CD14-positive monocyte (primary cell): Measurements from ENCODE around the gene TMEM203. TPM values are rescaled to one million over a fixed set of nuclear protein-coding genes. Genes with fewer than 3 reads are reported as not detected.

Experiments
- DNase-seq, 3 donors: peaks; one replicate each; pipeline ENCODE4 v3.0.0-alpha.2; 2011 to 2022
- H2AFZ ChIP-seq: 2 replicates; pipeline ENCODE4 v1.6.0; 2012; ENCODE audit warnings: mild to moderate bottlenecking, low read depth, low read length, inconsistent platforms; ENCODE audit not compliant: insufficient read depth, poor library complexity, severe bottlenecking
- H3K27ac ChIP-seq, 2 donors: 1 replicate in 1 of 2; 2 replicates in 1 of 2; pipeline ENCODE4 v1.5.1; 2012 to 2013; ENCODE audit warnings: low read length in 2 of 2, control low read depth in 1 of 2, inconsistent platforms in 1 of 2, low read depth in 1 of 2, mild to moderate bottlenecking in 1 of 2
- H3K27me3 ChIP-seq, 2 donors: one replicate each; pipeline versions ENCODE4 v1.6.0 to v1.6.1; 2011 to 2013; ENCODE audit warnings: low read length in 2 of 2; ENCODE audit not compliant: control insufficient read depth in 2 of 2, insufficient read depth in 2 of 2
- H3K36me3 ChIP-seq, 2 donors: replicated peaks in 1 of 2; 1 replicate in 1 of 2; 2 replicates in 1 of 2; pipeline versions ENCODE4 v1.5.1 to v1.6.1; 2012 to 2013; ENCODE audit warnings: low read length in 2 of 2, control low read depth in 1 of 2, inconsistent platforms in 1 of 2, mild to moderate bottlenecking in 1 of 2; ENCODE audit not compliant: insufficient read depth in 2 of 2, control insufficient read depth in 1 of 2
- H3K4me1 ChIP-seq, 2 donors: 1 replicate in 1 of 2; 2 replicates in 1 of 2; pipeline versions ENCODE4 v1.5.1 to v1.6.1; 2012 to 2013; ENCODE audit warnings: low read length in 2 of 2, control low read depth in 1 of 2, inconsistent platforms in 1 of 2, mild to moderate bottlenecking in 1 of 2, moderate library complexity in 1 of 2; ENCODE audit not compliant: insufficient read depth in 2 of 2, control insufficient read depth in 1 of 2
- H3K4me2 ChIP-seq: replicated peaks from 2 replicates; pipeline ENCODE3; 2012; ENCODE audit warnings: low read length, moderate library complexity, mild to moderate bottlenecking; ENCODE audit not compliant: poor library complexity, severe bottlenecking; ENCODE audit errors: extremely low read depth
- H3K4me3 ChIP-seq, 3 experiments: fragments of 200-600 bp in 1 of 3; sonication (generic) in 1 of 3; replicated peaks in 1 of 3; 1 replicate in 2 of 3; 2 replicates in 1 of 3; pipeline ENCODE4 v1.5.1; 2011 to 2013; ENCODE audit warnings: low read length in 3 of 3, mild to moderate bottlenecking in 3 of 3, control low read depth in 2 of 3, low read depth in 2 of 3, inconsistent platforms in 1 of 3, moderate library complexity in 1 of 3
- H3K79me2 ChIP-seq: 2 replicates; pipeline ENCODE4 v1.6.0; 2012; ENCODE audit warnings: mild to moderate bottlenecking, control low read depth, inconsistent platforms, low read length, moderate library complexity; ENCODE audit not compliant: insufficient read depth
- H3K9ac ChIP-seq: 2 replicates; pipeline ENCODE4 v1.6.0; 2017; ENCODE audit warnings: low read length, mild to moderate bottlenecking; ENCODE audit not compliant: insufficient read depth, poor library complexity, severe bottlenecking
- H3K9me3 ChIP-seq, 2 donors: replicated peaks in 1 of 2; 1 replicate in 1 of 2; 2 replicates in 1 of 2; pipeline versions ENCODE4 v1.5.1 to v1.6.1; 2012 to 2013; ENCODE audit warnings: low read length in 2 of 2, control low read depth in 1 of 2; ENCODE audit not compliant: control insufficient read depth in 1 of 2, insufficient read depth in 1 of 2
- H4K20me1 ChIP-seq: 2 replicates; pipeline ENCODE4 v1.6.0; 2012; ENCODE audit warnings: mild to moderate bottlenecking, low read length, control low read depth, moderate library complexity; ENCODE audit not compliant: insufficient read depth
- H3K27ac Mint-ChIP-seq, 7 donors: one replicate each; pipeline ENCODE4 v1.8.0; 2020; ENCODE audit warnings: mild to moderate bottlenecking in 7 of 7, mixed read lengths in 7 of 7, moderate library complexity in 6 of 7, inconsistent platforms in 2 of 7
- H3K27me3 Mint-ChIP-seq, 3 donors: one replicate each; pipeline ENCODE4 v1.8.0; 2021 to 2022; ENCODE audit warnings: low read depth in 3 of 3, mild to moderate bottlenecking in 3 of 3, mixed read lengths in 3 of 3, moderate library complexity in 3 of 3, inconsistent platforms in 1 of 3
- H3K36me3 Mint-ChIP-seq, 2 donors: one replicate each; pipeline ENCODE4 v1.8.0; 2020; ENCODE audit warnings: mixed read lengths in 2 of 2, inconsistent platforms in 1 of 2, mild to moderate bottlenecking in 1 of 2
- H3K4me1 Mint-ChIP-seq: one replicate; pipeline ENCODE4 v1.8.0; 2020; ENCODE audit warnings: mild to moderate bottlenecking, mixed read lengths
- H3K4me3 Mint-ChIP-seq, 2 donors: one replicate each; pipeline ENCODE4 v1.8.0; 2020; ENCODE audit warnings: mild to moderate bottlenecking in 2 of 2, mixed read lengths in 2 of 2, moderate library complexity in 1 of 2
- H3K9me3 Mint-ChIP-seq, 7 donors: one replicate each; pipeline ENCODE4 v1.8.0; 2020 to 2022; ENCODE audit warnings: mixed read lengths in 7 of 7, mild to moderate bottlenecking in 6 of 7, moderate library complexity in 6 of 7, inconsistent platforms in 2 of 7
- WGBS: methylation state at CpG from one replicate; pipeline ENCODE4 v1.1.5; 2013; ENCODE audit warnings: missing lambda C conversion rate; ENCODE audit not compliant: insufficient coverage; 5-methylcytosine and 5-hydroxymethylcytosine counted together
- intact Hi-C, 2 donors: fragments of 100-400 bp; cut with micrococcal nuclease; formaldehyde crosslinking; loops; one replicate each; pipeline versions ENCODE4 v1.15.0 to v1.15.1; 2023
- polyA plus RNA-seq, 3 donors: library from polyadenylated mRNA; depleted of rRNA in 1 of 3; unstranded in 2 of 3; stranded (reverse) in 1 of 3; fragments of 300-500 nt in 2 of 3; fragments of >200 nt in 1 of 3; fragmentation: Illumina TruSeq in 2 of 3; gene quantifications; 1 replicate in 2 of 3; 2 replicates in 1 of 3; pipeline ENCODE4 v1.2.3, GENCODE V29; 2012 to 2021
- TF ChIP-seq, protein P1 (sequence below): fragments of 200-600 bp; IDR thresholded peaks from one replicate; pipeline ENCODE4 v1.8.0; 2022; ENCODE audit warnings: antibody characterized with exemption, mild to moderate bottlenecking

Gene TMEM203
- polyA plus RNA-seq, 3 donors: 13.1 to 88.1 (median 76.1) TPM

DNA sequence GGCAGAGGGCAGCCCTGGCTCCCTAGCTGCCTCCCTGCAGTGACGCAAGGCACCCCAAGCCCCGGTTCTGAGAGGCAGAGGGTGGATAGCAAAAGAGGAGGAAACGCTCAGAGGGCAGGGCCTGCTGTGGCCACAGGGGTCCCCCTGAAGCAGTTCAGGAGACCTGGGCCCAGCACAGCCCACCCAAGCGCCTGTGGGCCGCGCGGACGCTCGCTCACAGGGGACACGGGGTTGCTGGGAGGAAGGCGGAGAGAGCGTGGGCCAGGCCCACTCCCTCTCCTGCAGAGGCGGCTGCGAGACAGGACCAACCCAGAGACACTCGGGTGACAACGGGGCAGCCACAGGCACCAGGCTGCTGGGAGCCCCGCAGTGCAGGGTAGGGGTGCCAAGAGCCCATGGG is 25.7 kb downstream of the TMEM203 start:
- Mint-ChIP-seq H3K27ac (no peak overlapping the region), H3K4me3 (no peak overlapping the region), H3K36me3 (peaks cover 54 to 70% of the 10 kb centered on the region in 2 donors), H3K27me3 (peaks cover 1 to 7% (median 4%) of the 10 kb centered on the region in 3 donors), H3K4me1 (no peaks in the 10 kb centered on the region), H3K9me3 (no peaks in the 10 kb centered on the region)
- H3K27ac ChIP-seq: no peak overlapping the region
- H3K27me3 ChIP-seq: peaks cover 0 to 4% of the 10 kb centered on the region in 2 donors
- 98% methylated on average over 12 of the region's 17 CpGs for WGBS
- no peaks in the 10 kb centered on the region for H3K4me1 ChIP-seq
- H3K9ac ChIP-seq: no peak overlapping the region
- H2AFZ ChIP-seq: no peak overlapping the region
- intact Hi-C loops: loop anchor here in 1 of 2 donors (5.0 kb wide), 1 partner anchor 62 kb away; no protein-coding TSS in a partner anchor
- H3K4me3 ChIP-seq: no peak overlapping the region
- H3K36me3 ChIP-seq: peaks cover 71 to 76% of the 10 kb centered on the region in 2 donors
- no peaks in the 10 kb centered on the region for H3K9me3 ChIP-seq
- DNase-seq: no peak
- no peak overlapping the region for H3K4me2 ChIP-seq
- no peaks in the 10 kb centered on the region for H4K20me1 ChIP-seq
- TF ChIP-seq, protein P1, sequence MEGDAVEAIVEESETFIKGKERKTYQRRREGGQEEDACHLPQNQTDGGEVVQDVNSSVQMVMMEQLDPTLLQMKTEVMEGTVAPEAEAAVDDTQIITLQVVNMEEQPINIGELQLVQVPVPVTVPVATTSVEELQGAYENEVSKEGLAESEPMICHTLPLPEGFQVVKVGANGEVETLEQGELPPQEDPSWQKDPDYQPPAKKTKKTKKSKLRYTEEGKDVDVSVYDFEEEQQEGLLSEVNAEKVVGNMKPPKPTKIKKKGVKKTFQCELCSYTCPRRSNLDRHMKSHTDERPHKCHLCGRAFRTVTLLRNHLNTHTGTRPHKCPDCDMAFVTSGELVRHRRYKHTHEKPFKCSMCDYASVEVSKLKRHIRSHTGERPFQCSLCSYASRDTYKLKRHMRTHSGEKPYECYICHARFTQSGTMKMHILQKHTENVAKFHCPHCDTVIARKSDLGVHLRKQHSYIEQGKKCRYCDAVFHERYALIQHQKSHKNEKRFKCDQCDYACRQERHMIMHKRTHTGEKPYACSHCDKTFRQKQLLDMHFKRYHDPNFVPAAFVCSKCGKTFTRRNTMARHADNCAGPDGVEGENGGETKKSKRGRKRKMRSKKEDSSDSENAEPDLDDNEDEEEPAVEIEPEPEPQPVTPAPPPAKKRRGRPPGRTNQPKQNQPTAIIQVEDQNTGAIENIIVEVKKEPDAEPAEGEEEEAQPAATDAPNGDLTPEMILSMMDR: no peak
- no peaks in the 10 kb centered on the region for H3K79me2 ChIP-seq

GRCh38 chr9:137178939-137179630 is 26.4 kb downstream of the TMEM203 start:
- no peaks in the 10 kb centered on the region for H3K4me1 Mint-ChIP-seq
- no peaks in the 10 kb centered on the region for H3K4me1 ChIP-seq
- no peak overlapping the region for H3K4me2 ChIP-seq
- H3K36me3 Mint-ChIP-seq: peaks cover 48 to 63% of the 10 kb centered on the region in 2 donors
- peaks cover 65 to 69% of the 10 kb centered on the region in 2 donors for H3K36me3 ChIP-seq
- no peaks in the 10 kb centered on the region for H4K20me1 ChIP-seq
- no peak overlapping the region for H2AFZ ChIP-seq
- intact Hi-C loops: no loop called here
- peak overlapping the region in 3 of 7 donors; percentile 24 to 53 (median 44) for H3K27ac Mint-ChIP-seq
- H3K9ac ChIP-seq: no peak overlapping the region
- DNase-seq: no peak
- TF ChIP-seq, protein P1: no peak
- H3K27me3 Mint-ChIP-seq: peaks cover 1 to 8% (median 8%) of the 10 kb centered on the region in 3 donors
- H3K9me3 Mint-ChIP-seq: no peaks in the 10 kb centered on the region
- H3K4me3 ChIP-seq: no peak overlapping the region
- H3K27me3 ChIP-seq: peaks cover 0 to 4% of the 10 kb centered on the region in 2 donors
- 95% methylated on average over 14 of the region's 19 CpGs for WGBS
- no peak overlapping the region for H3K27ac ChIP-seq
- no peaks in the 10 kb centered on the region for H3K79me2 ChIP-seq
- no peaks in the 10 kb centered on the region for H3K9me3 ChIP-seq
- no peak overlapping the region for H3K4me3 Mint-ChIP-seq
